Caco-2 (cell line): ENCODE measurements around the gene LRBA. TPM values are rescaled to one million over a fixed set of nuclear protein-coding genes. Genes with fewer than 3 reads are reported as not detected.
A peak's percentile ranks its signal among the peaks of the same experiment; 100 is the strongest.

Experiments
- BruUV-seq: library from RNA; stranded (reverse); fragments of 400-500 nt; replicated peaks from 2 replicates; lab custom pipeline; 2021; lab: Mats Ljungman, UMichigan
- CTCF ChIA-PET: fragments of 300-600 bp; sonication (Branson Sonifier 250); formaldehyde crosslinking; loops from one replicate; lab custom pipeline; 2022; ENCODE audit warnings: antibody characterized with exemption; lab: Charles Lee
- POLR2A ChIA-PET: fragments of 300-600 bp; sonication (Branson Sonifier 250); formaldehyde crosslinking; loops from one replicate; lab custom pipeline; 2022; ENCODE audit warnings: antibody characterized with exemption; lab: Charles Lee
- DNase-seq, 2 experiments: peaks; one replicate each; pipeline versions ENCODE4 v3.0.0 to v3.0.0-alpha.2; 2020 to 2022
- H3K27me3 ChIP-seq: replicated peaks from 2 replicates; pipeline ENCODE4 v1.6.0; 2011; ENCODE audit warnings: low read length; ENCODE audit not compliant: control insufficient read depth, insufficient read depth
- H3K36me3 ChIP-seq: 2 replicates; pipeline ENCODE4 v1.5.1; 2011; ENCODE audit warnings: low read length; ENCODE audit not compliant: control insufficient read depth, insufficient read depth
- H3K4me1 ChIP-seq: fragments of 250-450 bp; sonication (Bioruptor Pico); 2 replicates; pipeline ENCODE4 v1.5.1; 2020; ENCODE audit warnings: mild to moderate bottlenecking
- H3K4me3 ChIP-seq: 2 replicates; pipeline ENCODE4 v1.5.1; 2011; ENCODE audit warnings: low read depth, mild to moderate bottlenecking, control low read depth, low read length
- H3K9me3 ChIP-seq: fragments of 250-450 bp; sonication (Bioruptor Pico); 2 replicates; pipeline ENCODE4 v1.5.1; 2020; ENCODE audit warnings: mild to moderate bottlenecking, moderate library complexity
- H3K27ac Mint-ChIP-seq: one replicate; pipeline ENCODE4 v1.8.0; 2022; ENCODE audit warnings: mixed read lengths; ENCODE audit not compliant: unreplicated experiment
- H3K27me3 Mint-ChIP-seq: one replicate; pipeline ENCODE4 v1.8.0; 2022; ENCODE audit warnings: mixed read lengths; ENCODE audit not compliant: insufficient read depth, unreplicated experiment
- H3K36me3 Mint-ChIP-seq: one replicate; pipeline ENCODE4 v1.8.0; 2022; ENCODE audit warnings: mild to moderate bottlenecking, mixed read lengths; ENCODE audit not compliant: insufficient read depth, unreplicated experiment
- H3K4me1 Mint-ChIP-seq: one replicate; pipeline ENCODE4 v1.8.0; 2022; ENCODE audit warnings: low read depth, mixed read lengths; ENCODE audit not compliant: unreplicated experiment
- H3K4me3 Mint-ChIP-seq: one replicate; pipeline ENCODE4 v1.8.0; 2022; ENCODE audit warnings: mild to moderate bottlenecking, moderate library complexity, mixed read lengths; ENCODE audit not compliant: unreplicated experiment
- H3K9me3 Mint-ChIP-seq: one replicate; pipeline ENCODE4 v1.8.0; 2022; ENCODE audit warnings: mixed read lengths; ENCODE audit not compliant: unreplicated experiment
- CTCF ChIP-seq, 2 experiments: fragments of 200-600 bp in 1 of 2; IDR thresholded peaks; 1 replicate in 1 of 2; 2 replicates in 1 of 2; pipeline versions ENCODE4 v1.5.1 to v1.8.0; 2011 to 2022; ENCODE audit warnings: antibody characterized with exemption in 1 of 2, control low read depth in 1 of 2, inconsistent platforms in 1 of 2, low read depth in 1 of 2, low read length in 1 of 2, mild to moderate bottlenecking in 1 of 2, moderate library complexity in 1 of 2; ENCODE audit not compliant: insufficient read depth in 1 of 2, severe bottlenecking in 1 of 2, unreplicated experiment in 1 of 2
- intact Hi-C: fragments of 100-400 bp; cut with micrococcal nuclease; formaldehyde crosslinking; loops from one replicate; pipeline ENCODE4 v1.10.0; 2022; ENCODE audit not compliant: unreplicated experiment
- total RNA-seq: library from RNA; stranded (reverse); gene quantifications from 2 replicates; pipeline ENCODE4 v1.2.3, GENCODE V29; 2022

LRBA gene
- total RNA-seq, 1 experiment from 2014 or later = 53.2 TPM

- Histone ChIP-seq H3K4me1 (peaks cover 13% of the 10 kb centered on the region), H3K36me3 (no peaks in the 10 kb centered on the region), H3K9me3 (no peaks in the 10 kb centered on the region), H3K27me3 (no peaks in the 10 kb centered on the region), H3K4me3 (no peak overlapping the region)
- ChIA-PET CTCF (no interaction called here), POLR2A (no interaction called here)
- no peak for DNase-seq
- Mint-ChIP-seq H3K4me3 (no peak overlapping the region), H3K4me1 (no peaks in the 10 kb centered on the region), H3K27ac (peak overlapping the region; percentile 20), H3K27me3 (no peaks in the 10 kb centered on the region), H3K36me3 (no peaks in the 10 kb centered on the region), H3K9me3 (no peaks in the 10 kb centered on the region)
- intact Hi-C loops = no loop called here
- BruUV-seq = no TSS peak
- TF ChIP-seq CTCF (IDR thresholded peaks at IDR 0.05; ENCODE audit: insufficient read depth in 1 of 2, low read depth in 1 of 2, low read length in 1 of 2, severe bottlenecking in 1 of 2, unreplicated experiment in 1 of 2) = no peak
Measured at GRCh38 chr4:150944660-150945059, 70.4 kb downstream of the LRBA start.

- H3K4me3 Mint-ChIP-seq = no peak overlapping the region
- Histone ChIP-seq H3K4me3 (no peak overlapping the region), H3K9me3 (no peaks in the 10 kb centered on the region), H3K4me1 (peaks cover 13% of the 10 kb centered on the region), H3K36me3 (no peaks in the 10 kb centered on the region), H3K27me3 (no peaks in the 10 kb centered on the region)
- H3K4me1 Mint-ChIP-seq = no peaks in the 10 kb centered on the region
- H3K27me3 Mint-ChIP-seq = no peaks in the 10 kb centered on the region
- intact Hi-C loops = no loop called here
- CTCF ChIA-PET = no interaction called here
- TF ChIP-seq CTCF (IDR thresholded peaks at IDR 0.05; ENCODE audit: insufficient read depth in 1 of 2, low read depth in 1 of 2, low read length in 1 of 2, severe bottlenecking in 1 of 2, unreplicated experiment in 1 of 2) = no peak
- BruUV-seq = no TSS peak
- no peaks in the 10 kb centered on the region for H3K36me3 Mint-ChIP-seq
- H3K27ac Mint-ChIP-seq = no peak overlapping the region
- POLR2A ChIA-PET = no interaction called here
- DNase-seq = no peak
- H3K9me3 Mint-ChIP-seq = no peaks in the 10 kb centered on the region
Measured at GRCh38 chr4:150943818-150944217, 71.3 kb downstream of the LRBA start.

- H3K36me3 Mint-ChIP-seq = no peaks in the 10 kb centered on the region
- CTCF ChIA-PET = no interaction called here
- H3K27ac Mint-ChIP-seq = no peak overlapping the region
- POLR2A ChIA-PET = no interaction called here
- H3K4me1 Mint-ChIP-seq = peaks cover 7% of the 10 kb centered on the region
- Histone ChIP-seq H3K36me3 (no peaks in the 10 kb centered on the region), H3K4me3 (no peak overlapping the region), H3K9me3 (no peaks in the 10 kb centered on the region), H3K4me1 (peaks cover 13% of the 10 kb centered on the region), H3K27me3 (no peaks in the 10 kb centered on the region)
- DNase-seq = no peak
- no peak for TF ChIP-seq CTCF (IDR thresholded peaks at IDR 0.05; ENCODE audit: insufficient read depth in 1 of 2, low read depth in 1 of 2, low read length in 1 of 2, severe bottlenecking in 1 of 2, unreplicated experiment in 1 of 2)
- no peaks in the 10 kb centered on the region for H3K9me3 Mint-ChIP-seq
- H3K4me3 Mint-ChIP-seq = no peak overlapping the region
- H3K27me3 Mint-ChIP-seq = no peaks in the 10 kb centered on the region
- no TSS peak for BruUV-seq
- intact Hi-C loops = no loop called here
Measured at GRCh38 chr4:150943126-150943525, 72.0 kb downstream of the LRBA start.
